ENCODE results near the gene ANAPC4. TPM values are rescaled to one million over a fixed set of nuclear protein-coding genes. Genes with fewer than 3 reads are reported as not detected.
"Not testable (repeated sequence)": the region's sequence is repeated elsewhere in the genome, so short reads cannot be mapped to it uniquely, and the experiment has no call there.

ANAPC4 gene
- polyA plus RNA-seq (ENCODE audit: low read depth in 6 of 6): 10 to 100 TPM; 14.7 to 23.1 (median 19.2) TPM

GRCh38 chr4:25376754-25377571, at the start of gene ANAPC4:
TSS of gene ANAPC4 (plus strand) at chr4:25377263. CDS start at chr4:25377428, 165 bp downstream.
- Mint-ChIP-seq H3K27ac (peak within 1 kb of the TSS in 5 of 6 donors; percentile 44 to 86 (median 78)), H3K36me3 (peaks cover under 1 to 6% of the 10 kb centered on the region in 2 donors), H3K4me1 (peaks cover 8 to 12% (median 8%) of the 10 kb centered on the region in 3 donors), H3K9me3 (no peaks in the 10 kb centered on the region), H3K4me3 (peak within 1 kb of the TSS in 2 of 8 donors; percentile 94 to 96), H3K27me3 (no peaks in the 10 kb centered on the region)
- ATAC-seq (ENCODE audit: low read depth in 2 of 2): peak; percentile 95
- peak; percentile 91 for DNase-seq

DNA sequence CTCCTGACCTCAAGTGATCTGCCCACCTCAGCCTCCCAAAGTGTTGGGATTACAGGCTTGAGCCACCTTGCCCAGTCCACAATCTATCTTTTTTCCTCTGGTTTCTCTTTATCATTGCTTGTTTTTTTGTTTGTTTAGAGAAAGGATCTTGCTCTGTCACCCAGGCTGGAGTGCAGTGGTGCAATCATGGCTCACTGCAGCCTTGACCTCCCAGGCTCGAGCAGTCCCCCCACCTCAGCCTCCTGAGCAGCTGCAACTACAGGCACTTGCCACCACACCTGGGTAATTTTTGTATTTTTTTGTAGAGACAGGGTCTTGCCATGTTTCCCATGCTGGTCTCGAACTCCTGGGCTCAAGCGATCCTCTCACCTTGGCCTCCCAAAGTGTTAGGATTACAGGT, 48.6 kb upstream of the ANAPC4 start:
- not testable (repeated sequence) for ATAC-seq (ENCODE audit: low read depth in 2 of 2); H3K27me3 Mint-ChIP-seq; H3K4me3 Mint-ChIP-seq; H3K27ac Mint-ChIP-seq; DNase-seq; H3K9me3 Mint-ChIP-seq; H3K36me3 Mint-ChIP-seq
- H3K4me1 Mint-ChIP-seq: peaks cover 17 to 27% (median 17%) of the 10 kb centered on the region in 3 donors

GRCh38 chr4:25330335-25330734, 46.7 kb upstream of the ANAPC4 start:
- H3K9me3 Mint-ChIP-seq: no peaks in the 10 kb centered on the region
- peaks cover 17 to 27% (median 17%) of the 10 kb centered on the region in 3 donors for H3K4me1 Mint-ChIP-seq
- H3K36me3 Mint-ChIP-seq: peaks cover 0 to 3% of the 10 kb centered on the region in 2 donors
- no peak overlapping the region for H3K27ac Mint-ChIP-seq
- no peaks in the 10 kb centered on the region for H3K27me3 Mint-ChIP-seq
- DNase-seq: no peak
- no peak for ATAC-seq (ENCODE audit: low read depth in 2 of 2)
- H3K4me3 Mint-ChIP-seq: no peak overlapping the region

DNA sequence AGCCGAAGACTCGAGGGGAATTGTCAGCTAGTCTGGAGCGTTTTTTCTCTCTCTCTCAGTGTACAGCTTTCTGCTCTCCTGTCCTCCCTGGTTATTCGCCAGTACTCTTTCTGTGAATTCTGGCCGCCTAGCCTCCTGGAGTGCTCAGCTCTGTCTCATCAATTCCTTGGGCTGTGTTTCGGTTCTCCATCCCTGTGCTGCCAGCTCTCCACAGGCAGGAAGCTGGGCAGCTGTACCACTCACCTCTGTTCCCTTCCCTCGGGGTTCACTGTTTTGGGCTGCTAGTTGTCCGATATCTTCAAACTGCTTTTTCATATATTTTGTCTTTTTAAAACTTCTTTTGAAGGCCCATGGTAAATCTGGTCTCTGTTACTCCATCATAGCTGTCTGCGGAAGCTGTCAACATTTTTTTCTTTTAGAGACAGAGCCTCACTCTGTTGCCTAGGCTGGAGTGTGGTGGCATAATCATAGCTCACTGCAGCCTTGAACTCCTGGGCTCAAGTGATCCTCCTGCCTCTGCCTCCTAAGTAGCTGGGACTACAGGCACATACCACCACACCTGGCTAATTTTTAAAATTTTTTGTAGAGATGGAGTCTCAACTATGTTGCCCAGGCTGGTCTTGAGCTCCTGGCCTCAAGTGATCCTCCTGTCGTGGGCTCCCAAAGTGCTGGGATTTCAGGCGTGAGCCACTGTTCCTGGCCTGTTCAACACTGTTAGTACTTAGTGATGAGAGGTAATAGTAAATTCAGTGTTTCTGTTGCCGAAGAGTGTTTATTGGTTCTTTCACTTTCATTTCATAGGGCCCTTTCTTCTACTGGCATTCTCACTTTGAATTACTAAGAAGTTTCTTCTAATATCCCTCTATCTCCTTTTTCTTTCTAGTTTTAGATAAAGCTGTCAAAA, 45.9 kb upstream of the ANAPC4 start:
- Mint-ChIP-seq H3K27ac (peak overlapping the region; percentile 26 to 91 (median 72)), H3K9me3 (no peaks in the 10 kb centered on the region), H3K36me3 (peaks cover 0 to 3% of the 10 kb centered on the region in 2 donors), H3K27me3 (no peaks in the 10 kb centered on the region), H3K4me3 (peak overlapping the region; percentile 42 to 82 (median 71)), H3K4me1 (peaks cover 15 to 22% (median 17%) of the 10 kb centered on the region in 3 donors)
- ATAC-seq (ENCODE audit: low read depth in 2 of 2) (no peak), DNase-seq (no peak)

DNA sequence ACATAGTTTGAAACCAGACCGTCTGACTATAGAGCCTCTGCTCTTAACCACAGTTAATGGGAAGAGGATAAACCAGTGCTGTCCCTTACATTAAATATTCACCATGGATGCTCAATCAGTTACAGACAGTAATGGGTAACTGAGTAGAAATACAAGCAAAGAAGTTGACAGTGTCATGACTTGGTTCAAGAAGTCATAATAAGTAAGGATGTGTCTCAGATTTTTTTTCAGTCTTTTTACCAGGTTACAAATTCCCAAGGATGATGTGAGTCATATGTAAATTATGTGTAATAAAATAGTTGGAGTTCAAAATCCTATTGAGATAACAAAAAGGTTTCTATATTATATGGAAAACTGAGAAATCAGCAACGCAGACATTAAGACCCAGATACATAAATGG, 33.4 kb upstream of the ANAPC4 start:
- Mint-ChIP-seq H3K4me3 (no peak overlapping the region), H3K4me1 (peaks cover 6 to 8% (median 7%) of the 10 kb centered on the region in 3 donors), H3K9me3 (no peaks in the 10 kb centered on the region), H3K36me3 (peaks cover 0 to 14% of the 10 kb centered on the region in 2 donors), H3K27me3 (no peaks in the 10 kb centered on the region), H3K27ac (no peak overlapping the region)
- ATAC-seq (ENCODE audit: low read depth in 2 of 2) (no peak), DNase-seq (no peak)

DNA sequence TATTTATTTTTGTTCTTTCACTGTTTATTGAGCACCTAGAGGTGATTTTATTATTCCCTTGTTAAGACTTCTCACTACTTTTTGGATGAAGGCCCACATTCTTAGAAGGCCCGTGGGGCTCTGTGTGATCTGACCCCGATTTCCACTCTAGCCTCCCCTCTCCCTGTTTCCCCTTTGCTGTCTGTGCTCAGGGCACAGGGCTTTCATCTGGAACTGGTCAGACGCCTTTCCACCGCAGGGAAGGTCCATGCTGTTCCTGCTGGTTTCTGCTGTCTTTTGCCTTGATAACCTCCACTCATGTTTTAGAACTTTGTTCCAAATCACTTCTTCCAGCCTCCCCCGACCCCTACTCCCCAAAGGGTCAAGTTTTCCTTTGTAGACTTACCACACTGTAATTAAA, 31.3 kb upstream of the ANAPC4 start:
- Mint-ChIP-seq H3K9me3 (no peaks in the 10 kb centered on the region), H3K4me1 (peaks cover 6 to 8% (median 7%) of the 10 kb centered on the region in 3 donors), H3K27me3 (no peaks in the 10 kb centered on the region), H3K4me3 (no peak overlapping the region), H3K27ac (no peak overlapping the region), H3K36me3 (peaks cover 0 to 5% of the 10 kb centered on the region in 2 donors)
- DNase-seq (no peak), ATAC-seq (ENCODE audit: low read depth in 2 of 2) (no peak)

DNA sequence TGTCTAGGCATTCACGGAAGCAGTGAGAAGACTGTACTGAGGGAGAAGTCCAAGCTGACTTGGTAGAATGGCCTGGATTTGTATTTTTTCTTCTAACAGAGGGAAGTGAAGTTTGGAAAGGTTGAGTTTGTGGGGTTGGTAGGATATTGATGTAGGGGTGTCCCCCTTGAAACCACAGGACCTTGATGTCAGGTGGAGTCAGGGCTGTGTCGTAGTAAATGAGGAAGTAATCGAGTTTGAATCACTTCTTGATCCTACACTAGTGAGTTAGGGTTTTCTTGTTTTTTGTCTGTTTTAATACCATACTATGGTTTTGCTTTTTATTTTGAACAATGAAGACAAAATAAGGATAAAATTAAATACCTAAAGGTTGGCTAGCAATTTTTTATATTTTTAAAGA, 30.1 kb upstream of the ANAPC4 start:
- ATAC-seq (ENCODE audit: low read depth in 2 of 2) (peak; percentile 91 to 98), DNase-seq (peak; percentile 21)
- no peaks in the 10 kb centered on the region for H3K9me3 Mint-ChIP-seq
- H3K4me1 Mint-ChIP-seq: peaks cover 6 to 8% (median 7%) of the 10 kb centered on the region in 3 donors
- H3K4me3 Mint-ChIP-seq: no peak overlapping the region
- H3K36me3 Mint-ChIP-seq: peaks cover 0 to 5% of the 10 kb centered on the region in 2 donors
- H3K27me3 Mint-ChIP-seq: no peaks in the 10 kb centered on the region
- peak overlapping the region in 3 of 6 donors; percentile 1 to 76 (median 60) for H3K27ac Mint-ChIP-seq

- H3K36me3 Mint-ChIP-seq: peaks cover 0 to 5% of the 10 kb centered on the region in 2 donors
- H3K4me1 Mint-ChIP-seq: peaks cover 6 to 8% (median 7%) of the 10 kb centered on the region in 3 donors
- DNase-seq (no peak), ATAC-seq (ENCODE audit: low read depth in 2 of 2) (no peak)
- H3K27me3 Mint-ChIP-seq: no peaks in the 10 kb centered on the region
- no peak overlapping the region for H3K4me3 Mint-ChIP-seq
- H3K27ac Mint-ChIP-seq: no peak overlapping the region
- H3K9me3 Mint-ChIP-seq: no peaks in the 10 kb centered on the region
These were observed 29.6 kb upstream of the ANAPC4 start for GRCh38 chr4:25347473-25347872.

DNA sequence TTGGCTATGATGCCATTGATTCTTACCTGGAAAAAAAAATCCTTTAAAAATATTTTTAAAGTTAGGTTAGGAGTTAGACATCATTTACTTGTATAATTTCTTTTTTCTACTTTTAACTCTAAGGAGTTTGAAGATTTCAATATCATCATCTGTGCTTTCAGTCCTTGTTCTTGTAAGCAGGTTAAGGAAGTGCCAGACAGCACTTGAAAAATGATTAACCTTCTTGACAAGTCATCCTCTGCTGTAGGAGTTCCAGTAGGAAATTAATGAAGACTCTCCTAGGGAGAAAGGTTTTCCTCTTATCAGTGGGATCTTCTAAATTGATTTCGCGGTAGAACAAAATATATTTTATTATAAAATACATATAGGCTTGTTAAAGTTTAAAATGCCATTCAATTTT, 29.1 kb upstream of the ANAPC4 start:
- Mint-ChIP-seq H3K4me3 (no peak overlapping the region), H3K9me3 (no peaks in the 10 kb centered on the region), H3K27ac (no peak overlapping the region), H3K36me3 (peaks cover 0 to 5% of the 10 kb centered on the region in 2 donors), H3K4me1 (peaks cover 6 to 8% (median 7%) of the 10 kb centered on the region in 3 donors), H3K27me3 (no peaks in the 10 kb centered on the region)
- DNase-seq: no peak
- ATAC-seq (ENCODE audit: low read depth in 2 of 2): no peak

DNA sequence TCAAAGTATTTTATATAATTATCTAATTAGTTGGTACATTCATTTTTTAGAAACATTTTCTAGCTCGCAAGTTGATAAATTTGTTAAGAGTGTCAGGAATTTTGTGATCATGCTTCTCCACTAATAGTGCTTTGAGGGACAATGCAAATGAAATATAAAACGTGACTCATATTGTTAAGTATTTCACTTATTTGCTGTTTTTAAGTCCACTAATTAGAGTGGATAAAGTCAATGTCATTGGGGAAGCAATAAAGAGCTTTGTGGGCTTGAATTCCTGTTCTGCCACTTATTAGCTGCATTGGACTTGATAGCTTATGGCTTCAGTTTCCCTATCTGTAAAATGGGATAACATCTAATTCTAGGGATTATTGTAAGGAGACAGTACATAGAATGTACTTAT, 26.5 kb upstream of the ANAPC4 start:
- H3K27me3 Mint-ChIP-seq: no peaks in the 10 kb centered on the region
- no peak overlapping the region for H3K27ac Mint-ChIP-seq
- no peaks in the 10 kb centered on the region for H3K36me3 Mint-ChIP-seq
- DNase-seq: no peak
- H3K4me1 Mint-ChIP-seq: peaks cover 6 to 8% (median 7%) of the 10 kb centered on the region in 3 donors
- H3K4me3 Mint-ChIP-seq: no peak overlapping the region
- no peak for ATAC-seq (ENCODE audit: low read depth in 2 of 2)
- no peaks in the 10 kb centered on the region for H3K9me3 Mint-ChIP-seq

- no peaks in the 10 kb centered on the region for H3K9me3 Mint-ChIP-seq
- no peak overlapping the region for H3K4me3 Mint-ChIP-seq
- DNase-seq: no peak
- H3K4me1 Mint-ChIP-seq: peaks cover under 1 to 4% (median 2%) of the 10 kb centered on the region in 3 donors
- no peak overlapping the region for H3K27ac Mint-ChIP-seq
- ATAC-seq (ENCODE audit: low read depth in 2 of 2): no peak
- H3K27me3 Mint-ChIP-seq: no peaks in the 10 kb centered on the region
- no peaks in the 10 kb centered on the region for H3K36me3 Mint-ChIP-seq
These were observed 25.2 kb upstream of the ANAPC4 start for GRCh38 chr4:25351777-25352416.

GRCh38 chr4:25356068-25356467, 21.0 kb upstream of the ANAPC4 start:
- Mint-ChIP-seq H3K36me3 (peaks cover 8 to 16% of the 10 kb centered on the region in 2 donors), H3K4me1 (no peaks in the 10 kb centered on the region), H3K4me3 (no peak overlapping the region), H3K27me3 (no peaks in the 10 kb centered on the region), H3K27ac (no peak overlapping the region), H3K9me3 (peaks cover 0 to 11% (median 0%) of the 10 kb centered on the region in 7 donors)
- ATAC-seq (ENCODE audit: low read depth in 2 of 2) (no peak), DNase-seq (no peak)
